K562 (cell line): ENCODE data around the gene HPSE2. TPM values are rescaled to one million over a fixed set of nuclear protein-coding genes. Genes with fewer than 3 reads are reported as not detected.

ENCODE experiments used
- ATAC-seq: fragments of 200-7000 bp; cut with Tn5 transposase; 3 replicates; pipeline ENCODE4 v1.9.1; 2020; ENCODE audit warnings: moderate library complexity
- BruUV-seq: library from RNA; stranded (reverse); fragments of 400-500 nt; replicated peaks from 2 replicates; lab custom pipeline; 2021; lab: Mats Ljungman, UMichigan
- CTCF ChIA-PET: fragments of 300-600 bp; formaldehyde crosslinking; extraction: SDS; loops from one replicate; lab custom pipeline; 2021; ENCODE audit warnings: low intra/inter-chr PET ratio; lab: Yijun Ruan, JAX
- POLR2A ChIA-PET: fragments of 300-600, 350-650 bp; sonication (Branson Sonifier 250); formaldehyde crosslinking; extraction: SDS; loops from one replicate; lab custom pipeline; 2021; ENCODE audit warnings: antibody characterized with exemption, inconsistent platforms; lab: Yijun Ruan, JAX
- DNase-seq, 4 experiments: peaks; one replicate each; pipeline versions ENCODE4 v3.0.0 to v3.0.0-alpha.2; 2011 to 2018; ENCODE audit warnings: low spot score in 3 of 4, mixed read lengths in 3 of 4; ENCODE audit errors: extremely low read depth in 1 of 4
- FAIRE-seq: peaks from 2 replicates; lab custom pipeline; 2011; peaks lifted over from hg19 to GRCh38; lab: Jason Lieb, UNC
- H2AFZ ChIP-seq: 2 replicates; pipeline ENCODE4 v1.6.0; 2011; ENCODE audit warnings: low read depth, low read length, control low read depth, inconsistent platforms
- H3K27ac ChIP-seq: fragments of 200-600 bp; 3 replicates; pipeline ENCODE4 v1.8.0; 2011; ENCODE audit warnings: low read depth, mild to moderate bottlenecking, control low read depth, inconsistent platforms, low read length, moderate library complexity, mixed read lengths; ENCODE audit errors: extremely low read depth
- H3K27me3 ChIP-seq, 2 experiments: fragments of 300-600 bp in 1 of 2; 2 replicates in 1 of 2; 3 replicates in 1 of 2; pipeline versions ENCODE4 v1.6.0 to v1.8.0; 2011; ENCODE audit warnings: inconsistent platforms in 2 of 2, low read length in 2 of 2, mild to moderate bottlenecking in 1 of 2, mixed read lengths in 1 of 2, moderate library complexity in 1 of 2; ENCODE audit not compliant: control insufficient read depth in 2 of 2, insufficient read depth in 2 of 2
- H3K36me3 ChIP-seq: fragments of 300-600 bp; 3 replicates; pipeline ENCODE4 v1.8.0; 2011; ENCODE audit warnings: mild to moderate bottlenecking, low read length, inconsistent platforms; ENCODE audit not compliant: control insufficient read depth, insufficient read depth
- H3K4me1 ChIP-seq, 2 experiments: fragments of 200-600 bp in 1 of 2; replicated peaks in 1 of 2; 2 replicates in 1 of 2; 3 replicates in 1 of 2; pipeline versions ENCODE4 v1.5.1 to v1.8.0; 2011; ENCODE audit warnings: inconsistent platforms in 2 of 2, low read length in 2 of 2, mild to moderate bottlenecking in 1 of 2, mixed read lengths in 1 of 2, moderate library complexity in 1 of 2; ENCODE audit not compliant: control insufficient read depth in 2 of 2, insufficient read depth in 2 of 2
- H3K4me2 ChIP-seq: 2 replicates; pipeline ENCODE4 v1.6.1; 2011; ENCODE audit warnings: low read length, control low read depth, inconsistent platforms, mixed read lengths; ENCODE audit not compliant: insufficient read depth
- H3K4me3 ChIP-seq: fragments of 200-600 bp; sonication (generic), shearing (Covaris generic); 2 replicates; pipeline ENCODE4 v1.5.1; 2016; ENCODE audit warnings: control low read depth, inconsistent platforms
- H3K79me2 ChIP-seq: fragments of 200-600 bp; 3 replicates; pipeline ENCODE4 v1.8.0; 2011; ENCODE audit warnings: low read length, inconsistent platforms; ENCODE audit not compliant: control insufficient read depth, insufficient read depth
- H3K9ac ChIP-seq, 2 experiments: 2 replicates each; pipeline versions ENCODE4 v1.6.0 to v1.6.1; 2011; ENCODE audit warnings: low read depth in 2 of 2, low read length in 2 of 2, control low read depth in 1 of 2, inconsistent platforms in 1 of 2, mild to moderate bottlenecking in 1 of 2, mixed read lengths in 1 of 2; ENCODE audit not compliant: insufficient read depth in 1 of 2
- H3K9me1 ChIP-seq: one replicate; pipeline ENCODE4 v1.6.0; 2011; ENCODE audit warnings: inconsistent platforms, mild to moderate bottlenecking, low read length, moderate library complexity; ENCODE audit not compliant: control insufficient read depth, insufficient read depth
- H3K9me3 ChIP-seq: replicated peaks from 2 replicates; pipeline ENCODE4 v1.5.1; 2011; ENCODE audit warnings: low read depth, low read length, inconsistent platforms; ENCODE audit not compliant: control insufficient read depth, insufficient read depth
- H4K20me1 ChIP-seq: replicated peaks from 2 replicates; pipeline ENCODE4 v1.6.1; 2011; ENCODE audit warnings: low read length, inconsistent platforms, mixed read lengths; ENCODE audit not compliant: control insufficient read depth, insufficient read depth
- ASH1L ChIP-seq: fragments of 450-650 bp; IDR thresholded peaks from 2 replicates; pipeline ENCODE4 v1.6.1; 2018; ENCODE audit warnings: borderline replicate concordance, mild to moderate bottlenecking, low read depth; ENCODE audit not compliant: partially characterized antibody
- CBX2 ChIP-seq: fragments of 200-600 bp; sonication (generic); IDR thresholded peaks from one replicate; pipeline ENCODE4 v1.6.1; 2012; ENCODE audit warnings: mild to moderate bottlenecking, low read length, inconsistent platforms; ENCODE audit not compliant: insufficient read depth, poor library complexity, severe bottlenecking
- MNT ChIP-seq, 2 experiments: fragments of 450-650 bp; conservative IDR thresholded peaks; 2 replicates each; pipeline ENCODE4 v1.6.1; 2017; ENCODE audit warnings: mild to moderate bottlenecking in 2 of 2, moderate library complexity in 2 of 2
- PCBP2 ChIP-seq: fragments of 200-400 bp; formaldehyde crosslinking; IDR thresholded peaks from 2 replicates; pipeline ENCODE4 v1.6.1; 2018; ENCODE audit warnings: low read length, low read depth, mild to moderate bottlenecking, moderate library complexity; ENCODE audit not compliant: poor library complexity, severe bottlenecking
- ZNF408 ChIP-seq: fragments of 250-450 bp; sonication (Bioruptor Pico); IDR thresholded peaks from 2 replicates; pipeline ENCODE4 v1.4.0; 2020; ENCODE audit warnings: low read depth, mild to moderate bottlenecking, moderate library complexity
- in situ Hi-C: fragments of 300-500 bp; cut with MboI; formaldehyde crosslinking; loops from 4 replicates; pipeline ENCODE4 v1.15.0; 2018; ENCODE audit warnings: inconsistent platforms, mixed read lengths
- intact Hi-C: fragments of 100-400 bp; cut with micrococcal nuclease; formaldehyde crosslinking; loops from 2 replicates; pipeline ENCODE4 v1.14.2; 2022
- polyA plus RNA-seq, 8 experiments: library from polyadenylated mRNA; depleted of rRNA in 4 of 8; stranded (reverse) in 5 of 8; unstranded in 3 of 8; fragments of >200 nt; fragmentation: Nextera tagmentation in 2 of 8; fragmentation: Illumina TruSeq in 1 of 8; extraction: Ambion mirVana in 2 of 8; extraction: Trizol in 1 of 8; gene quantifications; 2 replicates each; pipeline versions ENCODE4 v1.2.1 to v1.2.3, GENCODE V29; 2011 to 2014; ENCODE audit warnings: inconsistent platforms in 1 of 8, missing spikeins in 1 of 8
- total RNA-seq, 7 experiments: library from RNA; depleted of rRNA in 6 of 7; stranded (reverse); fragments of >200 nt in 6 of 7; fragmentation: Illumina TruSeq in 2 of 7; extraction: Trizol in 2 of 7; gene quantifications; 2 replicates each; pipeline versions ENCODE4 v1.2.1 to v1.2.3, GENCODE V29; 2011 to 2021; ENCODE audit warnings: low replicate concordance in 1 of 7

HPSE2 gene
- total and polyA plus RNA-seq, 9 of the 15 experiments (the other 6 are each of a cell fraction or from before 2014, with no cell fraction given): 0.03 to 0.10 (median 0.04) TPM; not detected in 2

- TF ChIP-seq CBX2 (no peak), PCBP2 (no peak), ASH1L (no peak), ZNF408 (no peak), MNT (conservative IDR thresholded peaks at IDR 0.05) (no peak)
- Histone ChIP-seq H3K36me3 (no peaks in the 10 kb centered on the region), H3K27ac (no peak overlapping the region), H3K9ac (no peak overlapping the region), H3K9me3 (no peaks in the 10 kb centered on the region), H2AFZ (no peak overlapping the region), H3K4me1 (no peaks in the 10 kb centered on the region), H3K4me3 (no peak overlapping the region), H3K9me1 (no peaks in the 10 kb centered on the region), H3K27me3 (no peaks in the 10 kb centered on the region), H4K20me1 (no peaks in the 10 kb centered on the region), H3K4me2 (no peak overlapping the region), H3K79me2 (no peaks in the 10 kb centered on the region)
- in situ Hi-C loops (no loop called here), intact Hi-C loops (no loop called here)
- ATAC-seq (no peak), DNase-seq (no peak), FAIRE-seq (no peak)
- POLR2A ChIA-PET: no interaction called here
- CTCF ChIA-PET: no interaction called here
- no TSS peak for BruUV-seq
These were observed 173.1 kb downstream of the HPSE2 start for GRCh38 chr10:99062591-99062990.
